GM10248 (cell line): Measurements from ENCODE around the gene MGARP.
"Not testable (repeated sequence)": the region's sequence is repeated elsewhere in the genome, so short reads cannot be mapped to it uniquely, and the experiment has no call there.

Experiments
- CTCF ChIA-PET: fragments of 300-600 bp; sonication (Branson Sonifier 250); formaldehyde crosslinking; extraction: SDS; loops from one replicate; lab custom pipeline; 2021; ENCODE audit warnings: antibody characterized with exemption; lab: Yijun Ruan, JAX
- POLR2A ChIA-PET: fragments of 350-650 bp; sonication (Branson Sonifier 250); formaldehyde crosslinking; extraction: SDS; loops from one replicate; lab custom pipeline; 2020; ENCODE audit warnings: antibody characterized with exemption; lab: Yijun Ruan, JAX
- DNase-seq: peaks from one replicate; pipeline ENCODE4 v3.0.0; 2012; ENCODE audit errors: extremely low spot score
- CTCF ChIP-seq: IDR thresholded peaks from 2 replicates; pipeline ENCODE4 v1.5.1; 2012; ENCODE audit warnings: mild to moderate bottlenecking, low read depth; ENCODE audit errors: extremely low read depth, missing control alignments, control extremely low read depth

The MGARP gene

DNA sequence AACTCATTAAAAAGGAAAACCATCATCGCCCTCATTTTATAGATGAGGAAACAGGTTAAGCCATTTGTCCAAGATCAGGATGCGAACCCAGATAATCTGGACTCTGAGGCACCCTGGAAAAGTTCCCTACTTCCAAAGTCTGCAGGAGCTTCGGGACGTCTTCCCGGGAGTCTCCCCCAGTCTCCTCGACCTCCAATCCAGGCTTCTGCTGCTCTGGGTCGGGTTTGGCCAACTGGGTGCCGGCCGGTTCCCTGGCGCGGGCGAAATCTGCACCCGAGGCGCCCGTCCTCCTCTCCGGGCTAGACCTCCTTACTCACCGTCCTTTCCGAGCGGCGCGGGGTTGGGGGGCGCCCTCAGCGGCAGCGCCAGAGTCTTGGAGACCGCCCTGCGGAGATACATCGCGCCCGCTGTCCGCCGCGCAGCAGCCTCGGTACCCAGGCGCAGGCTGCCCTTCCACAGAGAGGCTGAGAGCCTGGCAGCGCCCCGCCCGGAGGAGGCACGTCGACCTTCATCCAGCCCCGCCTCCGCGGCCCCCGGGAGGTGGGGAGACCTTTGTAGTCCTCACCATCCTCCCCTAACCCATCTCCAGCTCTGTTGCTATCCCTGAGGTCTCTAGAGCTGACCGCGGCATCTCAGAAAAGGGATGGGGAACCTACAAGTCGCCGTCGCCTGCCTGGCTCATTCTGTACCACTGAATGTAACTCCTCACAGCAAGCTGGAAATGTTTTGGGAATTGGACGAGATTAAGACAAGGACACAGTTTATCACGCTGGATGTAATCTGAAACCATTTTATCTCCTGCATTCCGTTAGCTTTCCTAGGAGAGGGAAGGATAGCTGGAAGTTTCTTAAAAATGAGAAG, at the start of gene MGARP:
Gene MGARP (minus strand): TSS at position 466 of the 861 bp plus-strand sequence. CDS start 67 bp downstream, at position 399.
- ChIA-PET POLR2A (interaction anchor here (0.6 kb wide), 1 partner anchor 57 kb away, joined by 5 read pairs; no protein-coding TSS in a partner anchor), CTCF (interaction anchor here (0.8 to 2.6 kb wide), 5 partner anchors 8 to 180 kb away, joined by 3 to 11 read pairs (median 3); no protein-coding TSS in a partner anchor)
- DNase-seq: peak; percentile 28
- TF ChIP-seq CTCF: no peak

GRCh38 chr4:139329665-139330200, 49.7 kb upstream of the MGARP start:
- ChIA-PET CTCF (interaction anchor here (1.0 to 3.6 kb wide), 11 partner anchors 9 to 299 kb away, joined by 3 to 18 read pairs (median 3); partner anchors contain the start of gene NAA15), POLR2A (interaction anchor here (0.5 kb wide), 1 partner anchor 28 kb away, joined by 4 read pairs; no protein-coding TSS in a partner anchor)
- no peak for DNase-seq
- TF ChIP-seq CTCF: no peak

- ChIA-PET CTCF (interaction anchor here (2.1 kb wide), 1 partner anchor 29 kb away, joined by 7 read pairs; no protein-coding TSS in a partner anchor), POLR2A (no interaction called here)
- no peak for DNase-seq
- no peak for TF ChIP-seq CTCF
Measured at GRCh38 chr4:139324620-139325019, 44.6 kb upstream of the MGARP start.

- CTCF ChIA-PET: interaction anchor here (1.6 to 2.8 kb wide), 4 partner anchors 11 to 195 kb away, joined by 3 to 17 read pairs (median 7); no protein-coding TSS in a partner anchor
- POLR2A ChIA-PET, DNase-seq: not testable (repeated sequence)
Measured at GRCh38 chr4:139322541-139322940, 42.5 kb upstream of the MGARP start.

GRCh38 chr4:139322070-139322469, 42.0 kb upstream of the MGARP start:
- DNase-seq, POLR2A ChIA-PET: not testable (repeated sequence)
- CTCF ChIA-PET: interaction anchor here (0.8 to 2.8 kb wide), 6 partner anchors 10 to 195 kb away, joined by 3 to 17 read pairs (median 5); no protein-coding TSS in a partner anchor

DNA sequence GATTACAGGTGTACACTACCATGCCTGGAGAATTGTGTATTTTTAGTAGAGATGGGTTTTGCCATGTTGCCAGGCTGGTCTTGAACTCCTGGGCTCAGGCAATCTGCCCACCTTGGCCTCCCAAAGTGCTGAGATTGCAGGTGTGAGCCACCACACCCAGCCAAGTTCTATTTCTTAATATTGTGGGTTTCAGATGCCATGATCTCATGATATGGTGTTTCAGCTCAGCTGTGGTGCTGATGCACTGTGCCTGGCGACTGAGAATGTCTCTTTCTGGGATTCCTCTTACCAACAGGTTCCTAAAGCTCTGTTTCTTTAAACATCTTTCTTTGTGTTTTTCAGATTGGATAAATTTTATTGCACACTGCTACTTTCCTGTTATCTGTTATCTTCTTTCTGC, 39.5 kb upstream of the MGARP start:
- ChIA-PET POLR2A (no interaction called here), CTCF (interaction anchor here (1.4 kb wide), 1 partner anchor 19 kb away, joined by 5 read pairs; the partner anchor contains the start of gene NAA15)
- DNase-seq: no peak
- TF ChIP-seq CTCF: no peak

- ChIA-PET POLR2A (no interaction called here), CTCF (interaction anchor here (0.9 kb wide), 1 partner anchor 10 kb away, joined by 3 read pairs; no protein-coding TSS in a partner anchor)
- no peak for TF ChIP-seq CTCF
- DNase-seq: no peak
Measured at GRCh38 chr4:139317635-139318034, 37.6 kb upstream of the MGARP start.
